Kidney (tissue), 14 donors: ENCODE results near the gene SIDT2. TPM values are rescaled to one million over a fixed set of nuclear protein-coding genes. Genes with fewer than 3 reads are reported as not detected.

ENCODE experiments used
- DNase-seq, 5 donors: peaks; one replicate each; pipeline ENCODE4 v3.0.0-alpha.2; 2013 to 2020
- FAIRE-seq: peaks from 2 replicates; lab custom pipeline; 2012; peaks lifted over from hg19 to GRCh38; lab: Jason Lieb, UNC
- H3K27ac ChIP-seq, 2 donors: one replicate each; pipeline ENCODE4 v1.7.0; 2013; ENCODE audit warnings: low read depth in 2 of 2, low read length in 2 of 2, inconsistent platforms in 1 of 2
- H3K27me3 ChIP-seq: one replicate; pipeline ENCODE4 v1.7.1; 2013; ENCODE audit warnings: low read length, inconsistent platforms; ENCODE audit not compliant: control insufficient read depth, insufficient read depth
- H3K36me3 ChIP-seq, 3 donors: one replicate each; pipeline versions ENCODE4 v1.7.0 to v1.7.1; 2013; ENCODE audit warnings: low read length in 3 of 3, control low read depth in 1 of 3, inconsistent platforms in 1 of 3; ENCODE audit not compliant: insufficient read depth in 3 of 3, control insufficient read depth in 2 of 3
- H3K4me1 ChIP-seq, 3 donors: one replicate each; pipeline versions ENCODE4 v1.7.0 to v1.7.1; 2013; ENCODE audit warnings: low read length in 3 of 3, inconsistent platforms in 1 of 3, low read depth in 1 of 3; ENCODE audit not compliant: control insufficient read depth in 2 of 3, insufficient read depth in 2 of 3
- H3K4me3 ChIP-seq, 3 donors: one replicate each; pipeline versions ENCODE4 v1.7.0 to v1.8.1; 2013; ENCODE audit warnings: low read length in 3 of 3, control low read depth in 1 of 3, inconsistent platforms in 1 of 3
- H3K9ac ChIP-seq, 3 donors: one replicate each; pipeline versions ENCODE4 v1.7.0 to v1.7.1; 2013; ENCODE audit warnings: low read length in 3 of 3, control low read depth in 1 of 3, inconsistent platforms in 1 of 3
- H3K9me3 ChIP-seq, 3 donors: one replicate each; pipeline versions ENCODE4 v1.7.0 to v1.7.1; 2013; ENCODE audit warnings: low read length in 3 of 3, control low read depth in 1 of 3, inconsistent platforms in 1 of 3; ENCODE audit not compliant: control insufficient read depth in 2 of 3, insufficient read depth in 1 of 3
- intact Hi-C: fragments of 100-400 bp; cut with DNase I; formaldehyde crosslinking; loops from one replicate; pipeline ENCODE4 v1.11.1; 2022
- polyA plus RNA-seq: library from polyadenylated mRNA; stranded (reverse); fragments of 350-450 nt; fragmentation: Illumina TruSeq; extraction: RNeasy Lipid Tissue Mini Kit (QIAGEN cat#74804); gene quantifications from one replicate; pipeline ENCODE4 v1.2.3, GENCODE V29; 2014; ENCODE audit warnings: low read depth, low replicate concordance; ENCODE audit not compliant: insufficient read depth
- total RNA-seq: library from RNA; stranded (reverse); fragmentation: NEBNext Ultra II Directional; extraction: Animal tissue kit (Norgen Biotek cat#: 25700); gene quantifications from one replicate; pipeline ENCODE4 v1.2.1, GENCODE V29; 2021
- TF ChIP-seq, protein P1 (sequence below): IDR thresholded peaks from 3 replicates; pipeline ENCODE4 v1.5.1; 2012; ENCODE audit warnings: mild to moderate bottlenecking, moderate library complexity, borderline replicate concordance; ENCODE audit not compliant: insufficient read depth; ENCODE audit errors: extremely low read depth
- donor health status: control.
- donor health status: control.
- donor health status: control.
- donor health status: control.
- donor health status: control.
- donor health status: DM: yes; HTN: yes; CAD: no.
- donor health status: Normal renal cell carcinoma (clear cell type).

The SIDT2 gene
- total and polyA plus RNA-seq, 2 donors from 2014 or later, result 16.4 to 37.4 TPM

DNA sequence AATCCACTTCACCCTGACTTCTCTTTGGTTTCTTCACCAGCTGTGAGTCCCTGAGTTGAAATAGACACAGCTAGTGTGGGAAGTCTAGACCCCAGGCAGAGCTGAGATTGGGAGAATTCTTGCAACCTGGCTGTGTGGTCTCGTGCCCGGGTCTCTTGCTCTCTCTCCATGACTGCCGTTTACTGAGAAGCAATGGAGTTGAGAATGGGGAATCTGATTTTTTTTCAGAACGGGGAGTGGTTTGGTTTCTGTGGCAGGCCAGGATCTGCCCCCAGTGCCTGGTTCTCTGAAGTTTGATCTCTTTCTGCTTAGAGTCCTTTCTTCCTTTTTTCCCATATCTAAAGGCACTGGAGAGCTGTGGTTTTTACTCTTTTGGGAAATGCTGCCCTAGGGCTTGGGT lies 1.5 kb downstream of the SIDT2 start:
- intact Hi-C loops, result no loop called here
- H3K9ac ChIP-seq, result peak overlapping the region in 1 of 3 donors; percentile 86
- H3K9me3 ChIP-seq, result no peaks in the 10 kb centered on the region
- H3K27ac ChIP-seq, result peak overlapping the region in 1 of 2 donors; percentile 81
- peak overlapping the region in 2 of 3 donors; percentile 82 to 93 for H3K4me3 ChIP-seq
- TF ChIP-seq, protein P1, sequence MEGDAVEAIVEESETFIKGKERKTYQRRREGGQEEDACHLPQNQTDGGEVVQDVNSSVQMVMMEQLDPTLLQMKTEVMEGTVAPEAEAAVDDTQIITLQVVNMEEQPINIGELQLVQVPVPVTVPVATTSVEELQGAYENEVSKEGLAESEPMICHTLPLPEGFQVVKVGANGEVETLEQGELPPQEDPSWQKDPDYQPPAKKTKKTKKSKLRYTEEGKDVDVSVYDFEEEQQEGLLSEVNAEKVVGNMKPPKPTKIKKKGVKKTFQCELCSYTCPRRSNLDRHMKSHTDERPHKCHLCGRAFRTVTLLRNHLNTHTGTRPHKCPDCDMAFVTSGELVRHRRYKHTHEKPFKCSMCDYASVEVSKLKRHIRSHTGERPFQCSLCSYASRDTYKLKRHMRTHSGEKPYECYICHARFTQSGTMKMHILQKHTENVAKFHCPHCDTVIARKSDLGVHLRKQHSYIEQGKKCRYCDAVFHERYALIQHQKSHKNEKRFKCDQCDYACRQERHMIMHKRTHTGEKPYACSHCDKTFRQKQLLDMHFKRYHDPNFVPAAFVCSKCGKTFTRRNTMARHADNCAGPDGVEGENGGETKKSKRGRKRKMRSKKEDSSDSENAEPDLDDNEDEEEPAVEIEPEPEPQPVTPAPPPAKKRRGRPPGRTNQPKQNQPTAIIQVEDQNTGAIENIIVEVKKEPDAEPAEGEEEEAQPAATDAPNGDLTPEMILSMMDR, result no peak
- peaks cover 0 to 13% (median 7%) of the 10 kb centered on the region in 3 donors for H3K36me3 ChIP-seq
- FAIRE-seq (no peak), DNase-seq (peak in 2 of 5 donors; percentile 9 to 35)
- peaks cover 0 to 19% (median 5%) of the 10 kb centered on the region in 3 donors for H3K4me1 ChIP-seq
- no peaks in the 10 kb centered on the region for H3K27me3 ChIP-seq

DNA sequence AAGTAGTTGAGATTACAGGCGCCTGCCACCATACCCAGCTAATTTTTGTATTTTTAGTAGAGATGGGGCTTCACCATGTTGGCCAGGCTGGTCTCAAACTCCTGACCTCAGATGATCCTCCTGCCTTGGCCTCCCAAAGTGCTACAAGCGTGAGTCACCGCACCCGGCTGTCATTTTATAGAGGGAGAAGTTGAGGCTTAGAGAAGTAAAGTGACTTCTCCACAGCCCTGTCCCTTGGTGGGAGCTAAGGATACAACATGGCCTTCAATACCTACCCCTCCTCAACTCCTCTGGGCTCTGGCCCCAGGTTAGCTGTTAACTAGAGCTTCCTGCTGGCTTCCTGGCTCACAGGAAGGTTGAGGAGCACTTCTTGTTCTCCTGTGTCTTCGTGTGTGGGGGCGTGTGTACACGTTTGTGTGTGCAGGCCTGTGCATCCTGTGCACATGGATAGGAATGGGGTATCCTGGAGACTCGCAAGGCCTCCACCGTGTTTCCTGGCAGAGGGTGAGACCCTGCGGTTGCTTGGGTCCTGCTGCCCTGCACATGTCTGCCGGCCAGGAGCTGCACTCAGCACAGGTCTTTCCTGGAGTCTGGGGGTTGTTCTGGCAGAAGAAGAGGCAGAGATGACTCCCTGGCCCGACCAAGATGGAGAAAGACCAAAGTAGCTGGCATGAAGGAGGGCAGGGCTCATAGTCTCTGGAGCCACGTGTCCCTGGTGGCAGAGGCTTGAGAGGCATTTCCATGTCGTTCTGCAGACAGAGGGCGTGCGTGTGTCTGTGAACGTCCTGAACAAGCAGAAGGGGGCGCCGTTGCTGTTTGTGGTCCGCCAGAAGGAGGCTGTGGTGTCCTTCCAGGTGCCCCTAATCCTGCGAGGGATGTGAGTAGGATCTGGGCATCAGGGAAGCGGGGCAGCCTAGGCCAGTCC lies 2.4 kb downstream of the SIDT2 start:
- FAIRE-seq, result no peak
- H3K4me1 ChIP-seq, result peaks cover 0 to 19% (median 5%) of the 10 kb centered on the region in 3 donors
- H3K27me3 ChIP-seq, result no peaks in the 10 kb centered on the region
- no peak overlapping the region for H3K9ac ChIP-seq
- H3K9me3 ChIP-seq, result no peaks in the 10 kb centered on the region
- no peak overlapping the region for H3K27ac ChIP-seq
- intact Hi-C loops, result no loop called here
- TF ChIP-seq, protein P1, result peak; percentile 74
- DNase-seq, result peak; percentile 59 to 87 (median 78)
- H3K4me3 ChIP-seq, result peak overlapping the region in 1 of 3 donors; percentile 17
- peaks cover 0 to 13% (median 7%) of the 10 kb centered on the region in 3 donors for H3K36me3 ChIP-seq

DNA sequence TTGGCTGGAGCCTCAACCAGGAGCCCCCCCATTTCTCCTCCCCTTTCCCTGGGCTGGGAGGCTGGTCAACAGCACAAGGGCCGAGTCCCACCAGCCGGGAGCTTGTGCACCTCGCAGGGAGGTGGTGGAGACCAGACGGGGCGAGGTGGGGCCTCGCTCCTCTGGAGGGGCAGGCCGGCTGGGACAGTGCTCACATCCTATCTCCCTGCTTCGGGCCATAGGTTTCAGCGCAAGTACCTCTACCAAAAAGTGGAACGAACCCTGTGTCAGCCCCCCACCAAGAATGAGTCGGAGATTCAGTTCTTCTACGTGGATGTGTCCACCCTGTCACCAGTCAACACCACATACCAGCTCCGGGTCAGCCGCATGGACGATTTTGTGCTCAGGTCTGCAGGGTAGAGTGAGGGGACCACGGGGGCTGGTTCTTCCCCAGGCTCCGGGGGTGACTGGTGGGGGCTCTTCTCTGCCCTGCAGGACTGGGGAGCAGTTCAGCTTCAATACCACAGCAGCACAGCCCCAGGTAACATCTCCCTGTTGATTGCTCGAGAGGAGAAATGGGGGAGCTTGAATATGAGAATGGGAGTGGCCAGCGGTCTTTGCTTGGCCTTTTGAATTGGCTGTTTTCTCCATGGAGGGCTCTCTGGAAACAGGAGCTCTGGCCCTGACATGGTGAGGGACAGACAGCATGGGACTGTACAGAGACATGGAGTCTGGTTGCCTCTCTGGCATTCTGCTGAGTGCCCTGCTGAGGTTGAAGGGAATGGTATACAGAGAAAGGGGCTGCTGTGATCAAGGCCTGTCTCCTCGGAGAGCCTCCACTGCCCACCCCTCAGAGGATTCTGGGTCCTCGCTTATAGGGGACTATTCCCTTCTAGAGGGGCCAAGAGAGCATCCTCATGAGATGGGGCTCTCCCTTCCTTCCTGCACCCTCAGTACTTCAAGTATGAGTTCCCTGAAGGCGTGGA lies 3.3 kb downstream of the SIDT2 start:
- no peak overlapping the region for H3K27ac ChIP-seq
- TF ChIP-seq, protein P1, result no peak
- no peaks in the 10 kb centered on the region for H3K27me3 ChIP-seq
- H3K4me1 ChIP-seq, result peaks cover 0 to 19% (median 5%) of the 10 kb centered on the region in 3 donors
- no peak overlapping the region for H3K9ac ChIP-seq
- H3K36me3 ChIP-seq, result peaks cover 0 to 13% (median 7%) of the 10 kb centered on the region in 3 donors
- DNase-seq, result peak in 3 of 5 donors; percentile 5 to 82 (median 28)
- intact Hi-C loops, result no loop called here
- H3K4me3 ChIP-seq, result no peak overlapping the region
- no peak for FAIRE-seq
- H3K9me3 ChIP-seq, result no peaks in the 10 kb centered on the region
